GM20431 (cell line): ENCODE data around the gene SETD1B.
"Not testable (repeated sequence)": the region's sequence is repeated elsewhere in the genome, so short reads cannot be mapped to it uniquely, and the experiment has no call there.

ENCODE experiments used
- in situ Hi-C: fragments of 300-500 bp; cut with MseI, MboI; formaldehyde crosslinking; loops from one replicate; pipeline ENCODE4 v1.15.0; 2020; ENCODE audit warnings: low sequenced_read_pairs; ENCODE audit not compliant: unreplicated experiment

SETD1B gene

GRCh38 chr12:121839993-121840761 is 36.4 kb downstream of the SETD1B start:
- in situ Hi-C loops: no loop called here

- in situ Hi-C loops: no loop called here
Observed at GRCh38 chr12:121843236-121843982, 39.6 kb downstream of the SETD1B start.

DNA sequence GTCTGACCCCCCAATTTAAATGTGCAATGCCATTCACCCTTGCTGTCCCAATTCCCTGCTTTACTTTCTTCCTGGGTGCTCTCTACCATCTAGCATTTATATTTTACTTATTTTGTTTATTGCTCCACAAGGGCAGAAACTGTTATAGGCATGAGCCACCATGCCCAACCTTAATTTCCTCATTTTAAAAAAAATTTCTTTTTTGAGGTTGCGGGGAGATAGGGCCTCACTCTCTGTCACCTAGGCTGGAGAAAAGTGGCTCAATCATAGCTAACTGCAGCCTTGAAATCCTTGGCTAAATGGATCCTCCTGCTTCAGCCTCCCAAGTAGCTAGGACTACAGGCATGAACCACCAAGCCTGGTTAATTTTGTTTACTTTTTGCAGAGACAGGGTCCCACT is 41.9 kb downstream of the SETD1B start:
- in situ Hi-C loops: no loop called here

- in situ Hi-C loops: no loop called here
Observed at GRCh38 chr12:121849211-121849610, 45.4 kb downstream of the SETD1B start.

DNA sequence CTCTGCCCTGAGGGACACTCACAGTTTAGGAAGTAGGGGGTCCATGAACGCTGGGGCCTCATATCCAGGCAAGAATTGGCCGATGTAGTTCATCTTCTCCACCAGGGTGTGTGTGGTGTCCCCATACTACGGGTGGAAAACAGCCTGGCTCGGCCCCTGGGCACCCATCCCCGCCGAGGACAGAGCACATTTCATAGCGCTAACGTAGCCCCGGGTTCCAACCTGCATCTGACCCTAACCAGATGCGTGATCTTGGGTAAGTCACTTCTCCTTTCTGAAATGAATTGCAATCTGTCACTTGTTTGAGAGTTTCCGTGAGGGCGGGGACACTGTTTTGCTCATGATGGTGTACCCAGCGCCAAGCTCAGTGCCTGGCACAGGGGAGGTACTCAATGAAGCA is 45.9 kb downstream of the SETD1B start:
- in situ Hi-C loops: no loop called here

GRCh38 chr12:121852392-121852791 is 48.6 kb downstream of the SETD1B start:
- in situ Hi-C loops: not testable (repeated sequence)

DNA sequence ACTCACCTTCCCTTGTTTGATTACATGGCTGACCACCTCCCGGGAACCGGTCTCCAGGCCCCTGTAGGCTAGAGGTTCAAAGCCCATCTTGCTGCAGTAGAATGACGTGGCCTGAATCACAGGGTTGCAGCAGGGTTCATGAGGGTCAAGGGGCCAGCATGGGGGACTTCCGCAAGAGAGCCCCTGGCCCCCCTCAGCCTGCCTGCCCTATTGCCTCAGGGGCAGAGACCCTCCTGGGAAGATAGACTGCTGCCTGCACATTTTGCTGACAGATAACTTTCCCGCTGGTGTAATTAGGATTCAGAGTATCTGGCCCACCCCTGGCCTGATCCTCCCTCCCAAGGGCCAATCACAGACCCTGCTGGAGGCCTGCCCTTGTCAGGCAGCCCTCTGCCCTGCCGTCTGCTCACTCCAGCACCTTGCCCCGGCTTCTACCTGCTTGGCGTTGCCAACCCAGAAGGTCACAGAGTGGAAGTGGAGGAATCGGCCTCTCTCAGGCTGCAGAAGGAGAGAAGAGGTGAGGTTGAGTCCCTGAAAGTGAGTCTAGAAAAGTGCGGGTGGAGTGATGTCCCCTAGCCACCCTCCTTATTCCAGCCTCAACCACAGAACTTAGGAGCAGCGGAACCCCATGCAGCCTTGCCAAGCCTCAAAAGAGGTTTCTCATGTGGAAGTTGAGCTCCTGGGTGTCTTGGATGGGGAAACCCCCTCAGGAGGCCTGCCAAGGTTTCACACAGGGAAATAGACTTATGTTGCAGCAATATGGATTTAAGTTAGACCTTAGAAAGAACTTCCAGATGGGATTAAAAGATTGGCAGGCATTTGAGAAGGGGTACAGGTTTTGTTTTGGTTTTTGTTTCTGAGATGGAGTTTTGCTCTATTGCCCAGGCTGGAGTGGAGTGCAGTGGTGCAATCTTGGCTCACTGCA is 53.8 kb downstream of the SETD1B start:
- in situ Hi-C loops: no loop called here

- in situ Hi-C loops: no loop called here
Observed at GRCh38 chr12:121858318-121858661, 54.5 kb downstream of the SETD1B start.

DNA sequence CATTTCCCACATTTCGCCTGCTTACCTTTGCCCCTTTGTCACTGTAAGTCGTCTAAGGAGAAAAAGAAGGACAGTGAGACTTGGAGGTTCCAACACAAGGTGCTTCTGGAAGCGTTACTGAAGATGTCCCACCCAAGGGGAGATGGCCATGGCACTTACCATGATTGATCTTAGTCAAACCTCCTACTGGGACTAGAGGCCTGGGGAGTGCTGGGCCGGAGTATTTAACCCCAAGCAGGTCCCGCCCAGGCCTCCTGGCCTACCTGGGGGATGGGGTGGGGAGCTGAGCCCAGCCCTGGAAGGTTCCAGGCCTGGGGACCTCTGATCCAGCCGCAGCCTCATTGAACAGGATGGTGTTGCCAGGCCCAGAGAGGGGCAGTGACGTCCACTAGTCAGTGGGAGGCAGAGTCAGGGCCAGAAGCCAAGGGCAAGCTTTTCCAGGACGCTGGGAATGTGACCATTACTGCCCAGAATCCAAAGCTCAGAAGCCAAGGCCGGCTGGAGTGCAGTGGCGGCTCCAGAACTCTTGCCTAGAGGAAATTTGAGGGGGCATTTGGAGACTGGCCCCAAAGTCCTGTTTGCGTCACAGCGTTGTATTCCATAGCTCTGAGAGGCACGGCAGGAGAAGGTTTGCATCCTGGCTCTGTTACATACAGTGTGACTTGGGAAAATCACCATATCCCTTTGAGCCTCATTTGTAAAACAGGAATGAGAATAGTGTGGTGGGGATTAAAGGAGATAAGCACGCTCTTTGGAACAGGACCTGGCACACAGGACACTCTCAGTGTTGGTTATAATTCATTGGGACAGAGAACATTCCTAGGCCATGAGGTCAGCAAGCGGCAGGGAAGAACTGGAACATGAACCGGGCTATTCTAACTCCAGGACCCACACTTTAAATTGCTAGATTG is 55.1 kb downstream of the SETD1B start, which contains the start of gene HPD:
TSS of gene HPD (minus strand) at position 198 of the 911 bp plus-strand sequence. CDS start at position 162, 36 bp downstream.
- in situ Hi-C loops: no loop called here

DNA sequence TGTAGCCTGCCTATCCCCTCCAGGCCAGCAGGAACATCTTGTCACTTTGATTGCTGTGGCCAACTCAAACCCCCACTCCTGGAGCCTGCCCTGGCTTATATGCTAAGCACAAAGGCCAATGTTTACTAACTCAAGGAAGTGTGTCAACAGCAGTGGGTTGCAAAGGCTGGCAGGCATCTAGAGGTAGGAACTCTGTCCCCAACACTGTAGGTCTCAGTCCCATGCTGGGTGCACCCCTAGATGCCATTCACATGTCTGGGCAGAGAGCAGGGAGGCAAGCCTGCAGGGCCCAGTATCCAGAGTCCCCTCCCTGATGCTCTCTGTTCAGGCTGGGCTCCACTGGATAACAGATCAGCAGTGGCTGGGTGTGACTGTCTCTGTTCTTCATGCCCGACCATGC is 56.4 kb downstream of the SETD1B start:
- in situ Hi-C loops: no loop called here

DNA sequence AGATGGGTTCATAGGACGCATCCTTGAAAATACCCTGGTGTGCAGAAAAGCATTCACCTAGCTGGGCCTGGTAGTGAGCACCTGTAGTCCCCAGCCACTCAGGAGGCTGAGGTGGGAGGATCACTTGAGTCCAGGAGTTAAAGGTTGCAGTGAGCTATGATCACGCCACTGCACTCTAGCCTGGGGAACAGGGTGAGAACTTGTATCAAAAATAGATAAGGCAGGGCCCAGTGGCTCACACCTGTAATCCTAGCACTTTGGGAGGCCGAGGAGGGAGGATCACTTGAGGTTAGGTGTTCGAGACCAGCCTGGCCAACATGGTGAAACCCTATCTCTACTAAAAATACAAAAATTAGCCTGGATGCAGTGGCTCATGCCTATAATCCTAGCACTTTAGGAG is 56.9 kb downstream of the SETD1B start:
- in situ Hi-C loops: not testable (repeated sequence)

GRCh38 chr12:121861636-121862254 is 57.9 kb downstream of the SETD1B start:
- in situ Hi-C loops: no loop called here

- in situ Hi-C loops: no loop called here
Observed at GRCh38 chr12:121866331-121866730, 62.5 kb downstream of the SETD1B start.

DNA sequence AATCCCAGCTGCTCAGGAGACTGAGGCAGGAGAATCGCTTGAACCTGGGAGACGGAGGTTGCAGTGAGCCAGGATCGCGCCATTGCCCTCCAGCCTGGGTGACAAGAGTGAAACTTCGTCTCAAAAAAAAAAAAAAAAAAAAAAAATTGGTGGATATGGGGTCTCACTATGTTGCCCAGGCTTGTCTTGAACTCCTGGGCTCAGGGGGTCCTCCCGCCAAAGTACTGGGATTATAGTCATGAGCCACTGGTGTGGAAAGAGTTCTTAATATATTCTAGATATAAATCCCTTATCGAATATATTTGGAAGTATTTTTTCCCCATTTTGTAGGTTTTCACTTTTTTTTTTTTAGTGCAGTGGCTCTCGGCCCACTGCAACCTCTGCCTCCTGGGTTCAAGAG is 65.4 kb downstream of the SETD1B start:
- in situ Hi-C loops: not testable (repeated sequence)

DNA sequence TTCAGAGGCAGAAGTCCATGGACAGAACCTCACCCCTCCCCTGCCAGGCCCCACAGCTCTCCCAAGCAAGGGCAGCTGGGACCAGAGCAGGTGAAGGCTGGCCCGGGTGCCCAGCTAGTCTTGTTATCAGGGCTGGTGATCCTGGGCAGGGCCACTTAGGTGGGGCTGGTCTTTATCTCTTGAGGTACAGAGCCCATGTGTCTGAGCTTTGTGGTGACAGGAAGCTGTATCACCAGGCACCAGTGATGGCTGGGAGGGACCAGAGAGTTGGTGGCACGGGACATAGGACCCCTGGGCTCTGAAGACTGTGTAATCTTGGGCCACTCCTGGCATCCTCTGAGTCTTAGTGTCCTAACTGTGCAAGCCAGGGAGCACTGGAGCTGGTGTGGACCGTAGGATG is 67.7 kb downstream of the SETD1B start:
- in situ Hi-C loops: no loop called here

- in situ Hi-C loops: no loop called here
Observed at GRCh38 chr12:121872546-121873215, 68.9 kb downstream of the SETD1B start.

GRCh38 chr12:121873216-121873569 is 69.4 kb downstream of the SETD1B start:
- in situ Hi-C loops: no loop called here

DNA sequence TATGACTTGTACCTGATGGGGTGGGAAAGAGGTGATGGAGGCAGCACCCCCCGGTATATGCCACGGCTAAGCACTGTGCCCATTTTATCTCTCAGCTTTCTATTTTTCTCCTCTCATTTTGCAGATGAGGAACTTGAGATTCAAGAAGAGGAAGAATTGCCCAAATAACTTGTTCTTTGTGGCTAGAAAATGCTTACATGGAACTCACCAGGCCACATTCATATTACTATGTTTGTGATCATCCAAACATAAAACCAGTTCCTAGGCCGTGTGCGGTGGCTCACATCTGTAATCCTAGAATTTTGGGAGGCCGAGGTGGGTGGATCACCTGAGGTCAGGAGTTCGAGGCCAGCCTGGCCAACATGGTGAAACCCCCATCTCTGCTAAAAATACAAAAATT is 70.3 kb downstream of the SETD1B start:
- in situ Hi-C loops: no loop called here

DNA sequence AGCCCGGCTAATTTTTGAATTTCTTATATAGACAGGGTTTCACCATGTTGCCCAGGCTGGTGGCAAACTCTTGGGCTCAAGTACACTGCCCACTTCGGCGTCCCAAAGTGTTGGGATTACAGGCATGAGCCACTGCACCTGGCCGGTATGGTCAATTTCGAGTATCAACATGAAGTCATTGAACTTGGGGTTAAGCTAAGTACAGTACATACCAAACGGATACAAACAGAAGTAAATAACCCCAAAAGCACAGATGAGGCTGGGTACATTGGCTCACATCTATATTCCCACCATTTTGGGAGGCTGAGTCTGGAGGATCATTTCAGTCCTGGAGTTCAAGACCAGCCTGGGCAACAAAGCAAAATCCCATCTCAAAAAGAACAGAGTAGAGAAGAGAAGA is 71.8 kb downstream of the SETD1B start:
- in situ Hi-C loops: no loop called here
